ENCODE data around the gene NPHP4. TPM values are rescaled to one million over a fixed set of nuclear protein-coding genes. Genes with fewer than 3 reads are reported as not detected.

The NPHP4 gene
- total RNA-seq, 1 donor = 6.5 TPM

DNA sequence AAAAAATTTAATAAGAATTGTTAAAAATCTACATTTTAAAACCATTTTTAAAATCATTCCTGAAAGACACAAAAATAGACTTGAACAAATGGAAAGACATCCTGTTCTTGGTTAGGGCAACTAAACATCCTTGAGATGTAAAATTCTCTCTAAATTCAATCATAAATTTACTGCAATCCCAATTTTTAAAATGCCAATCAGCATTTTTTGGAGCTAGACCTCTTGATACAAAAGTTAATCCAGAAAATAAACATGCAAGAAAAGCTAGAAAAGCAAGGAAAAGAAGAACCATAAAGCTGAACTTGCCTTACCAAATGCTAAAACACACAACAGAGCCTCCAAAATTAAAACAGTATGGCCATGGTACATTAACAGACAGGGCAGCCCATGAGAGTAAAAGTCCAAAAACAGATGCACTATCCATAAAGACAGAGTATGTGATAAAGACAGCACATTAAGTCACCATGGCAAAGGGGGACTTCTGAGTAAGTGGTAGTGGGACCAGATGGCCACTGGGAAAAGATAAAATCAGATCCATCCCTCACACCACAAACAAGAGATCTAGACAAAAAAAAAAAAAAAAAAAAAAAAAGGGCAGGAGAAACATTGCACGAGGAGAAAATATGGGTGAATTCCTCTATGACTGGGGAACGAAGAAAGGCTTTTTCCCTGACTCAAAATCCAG, 51.4 kb downstream of the NPHP4 start:
- DNase-seq (ENCODE audit: low read depth) = no peak
- no peak overlapping the region for H3K4me3 ChIP-seq (ENCODE audit: low read depth, low read length)
- TF ChIP-seq, protein P1, sequence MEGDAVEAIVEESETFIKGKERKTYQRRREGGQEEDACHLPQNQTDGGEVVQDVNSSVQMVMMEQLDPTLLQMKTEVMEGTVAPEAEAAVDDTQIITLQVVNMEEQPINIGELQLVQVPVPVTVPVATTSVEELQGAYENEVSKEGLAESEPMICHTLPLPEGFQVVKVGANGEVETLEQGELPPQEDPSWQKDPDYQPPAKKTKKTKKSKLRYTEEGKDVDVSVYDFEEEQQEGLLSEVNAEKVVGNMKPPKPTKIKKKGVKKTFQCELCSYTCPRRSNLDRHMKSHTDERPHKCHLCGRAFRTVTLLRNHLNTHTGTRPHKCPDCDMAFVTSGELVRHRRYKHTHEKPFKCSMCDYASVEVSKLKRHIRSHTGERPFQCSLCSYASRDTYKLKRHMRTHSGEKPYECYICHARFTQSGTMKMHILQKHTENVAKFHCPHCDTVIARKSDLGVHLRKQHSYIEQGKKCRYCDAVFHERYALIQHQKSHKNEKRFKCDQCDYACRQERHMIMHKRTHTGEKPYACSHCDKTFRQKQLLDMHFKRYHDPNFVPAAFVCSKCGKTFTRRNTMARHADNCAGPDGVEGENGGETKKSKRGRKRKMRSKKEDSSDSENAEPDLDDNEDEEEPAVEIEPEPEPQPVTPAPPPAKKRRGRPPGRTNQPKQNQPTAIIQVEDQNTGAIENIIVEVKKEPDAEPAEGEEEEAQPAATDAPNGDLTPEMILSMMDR (IDR thresholded peaks at IDR 0.05; ENCODE audit: insufficient read depth, low read depth, low read length) = no peak

DNA sequence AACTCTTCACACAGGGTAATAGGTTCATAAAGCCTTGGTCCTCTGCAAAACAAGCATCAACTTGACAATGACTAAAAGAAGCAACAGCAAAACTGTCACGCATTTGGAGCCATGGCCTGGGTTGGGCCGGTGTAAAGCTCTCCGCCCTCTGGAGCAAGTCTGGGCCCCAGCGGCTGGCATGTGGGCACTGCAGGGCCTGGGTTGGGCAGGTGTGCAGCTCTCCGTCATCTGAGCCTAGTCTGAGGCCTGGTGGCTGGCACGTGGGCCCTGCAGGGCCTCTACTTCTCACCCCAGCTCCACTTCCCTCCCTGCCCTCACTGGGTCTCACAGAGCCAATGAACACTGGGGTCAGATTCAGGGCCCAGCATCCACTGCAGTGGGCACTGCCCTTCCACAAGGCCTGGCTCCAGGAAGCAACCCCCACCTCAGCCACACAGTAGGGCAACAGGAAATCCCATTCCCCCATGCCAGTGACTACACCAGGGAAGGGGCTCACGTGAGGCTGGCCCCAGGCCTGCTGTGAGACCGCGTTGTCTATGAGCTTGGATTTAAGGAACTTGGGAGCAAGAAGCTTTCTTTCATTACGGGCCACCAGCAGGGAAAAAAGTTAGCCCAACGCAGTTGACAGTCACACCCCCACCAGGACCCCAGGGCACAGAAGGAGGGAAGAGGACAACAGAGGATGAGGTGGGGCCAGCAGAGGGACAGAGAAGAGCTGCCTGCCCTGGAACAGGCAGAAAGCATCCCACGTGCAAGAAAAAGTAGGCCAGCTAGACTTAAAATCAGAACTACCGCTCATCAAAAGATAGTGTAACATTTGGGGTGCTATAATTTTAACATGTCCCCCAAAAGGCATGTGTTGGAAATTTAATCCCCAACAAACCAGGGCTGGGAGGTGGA, 52.7 kb downstream of the NPHP4 start:
- no peak overlapping the region for H3K4me3 ChIP-seq (ENCODE audit: low read depth, low read length)
- DNase-seq (ENCODE audit: low read depth) = no peak
- TF ChIP-seq, protein P1 (IDR thresholded peaks at IDR 0.05; ENCODE audit: insufficient read depth, low read depth, low read length) = no peak

GRCh38 chr1:5938101-5938646, 54.1 kb downstream of the NPHP4 start:
- TF ChIP-seq, protein P1 (IDR thresholded peaks at IDR 0.05; ENCODE audit: insufficient read depth, low read depth, low read length) = no peak
- no peak overlapping the region for H3K4me3 ChIP-seq (ENCODE audit: low read depth, low read length)
- peak; percentile 23 for DNase-seq (ENCODE audit: low read depth)

DNA sequence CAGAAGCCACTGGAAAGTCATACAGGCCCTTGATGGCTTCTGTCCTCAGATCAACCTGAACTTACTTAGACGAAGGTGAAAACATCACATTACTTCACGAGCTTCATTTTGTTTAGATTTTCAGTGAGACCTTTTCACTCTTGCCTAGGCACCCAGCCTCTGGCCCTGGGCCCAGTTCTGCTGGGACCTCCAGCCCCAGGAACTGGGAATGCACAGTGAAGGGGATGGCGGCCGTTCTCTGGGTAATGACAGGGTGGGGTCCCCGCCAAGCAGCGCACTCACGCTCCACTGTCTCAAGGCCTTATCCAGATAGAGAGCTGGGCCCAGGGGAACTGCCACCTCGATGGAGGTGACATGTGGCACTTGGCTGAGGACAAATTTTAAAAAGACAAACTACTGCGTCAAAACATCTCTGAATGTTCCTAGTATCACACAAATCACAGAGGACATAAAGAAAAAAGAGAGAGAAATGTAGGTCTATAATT, 54.8 kb downstream of the NPHP4 start:
- no peak overlapping the region for H3K4me3 ChIP-seq (ENCODE audit: low read depth, low read length)
- DNase-seq (ENCODE audit: low read depth) = no peak
- TF ChIP-seq, protein P1 (IDR thresholded peaks at IDR 0.05; ENCODE audit: insufficient read depth, low read depth, low read length) = no peak

DNA sequence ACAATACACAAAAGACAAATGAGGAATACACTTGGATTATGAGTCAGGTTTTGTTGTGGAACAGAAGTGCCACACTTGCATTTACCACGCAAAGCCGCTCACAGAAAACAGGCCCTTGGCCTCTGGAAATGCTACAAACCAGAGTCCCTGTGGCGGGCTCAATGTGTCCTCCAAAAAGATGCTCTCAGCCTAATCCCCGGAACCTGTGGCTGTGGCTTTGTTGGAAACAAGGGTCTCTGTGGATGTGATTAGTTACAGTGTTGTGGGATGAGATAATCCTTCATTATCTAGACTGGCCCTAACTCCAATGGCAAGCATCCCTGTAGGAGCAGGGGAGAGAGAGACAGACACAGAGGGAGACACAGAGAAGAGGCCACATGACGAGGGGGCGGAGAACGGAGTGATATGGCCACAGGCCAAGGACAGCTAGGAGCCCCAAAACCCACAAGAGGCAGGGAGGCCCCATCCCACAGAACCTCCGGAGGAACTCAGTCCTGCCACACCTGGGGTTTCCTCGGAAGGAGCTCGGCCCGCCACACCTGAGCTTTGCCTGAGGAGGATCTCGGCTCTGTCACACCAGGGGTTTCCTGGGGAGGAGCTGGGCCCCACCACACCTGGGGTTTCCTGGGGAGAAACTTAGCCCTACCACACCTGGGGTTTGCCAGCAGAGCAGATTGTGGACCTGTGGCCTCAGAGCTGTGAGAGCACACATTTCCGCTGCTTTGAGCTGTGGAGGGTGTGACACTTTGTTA, 55.4 kb downstream of the NPHP4 start:
- DNase-seq (ENCODE audit: low read depth) = no peak
- H3K4me3 ChIP-seq (ENCODE audit: low read depth, low read length) = no peak overlapping the region
- TF ChIP-seq, protein P1 (IDR thresholded peaks at IDR 0.05; ENCODE audit: insufficient read depth, low read depth, low read length) = no peak

DNA sequence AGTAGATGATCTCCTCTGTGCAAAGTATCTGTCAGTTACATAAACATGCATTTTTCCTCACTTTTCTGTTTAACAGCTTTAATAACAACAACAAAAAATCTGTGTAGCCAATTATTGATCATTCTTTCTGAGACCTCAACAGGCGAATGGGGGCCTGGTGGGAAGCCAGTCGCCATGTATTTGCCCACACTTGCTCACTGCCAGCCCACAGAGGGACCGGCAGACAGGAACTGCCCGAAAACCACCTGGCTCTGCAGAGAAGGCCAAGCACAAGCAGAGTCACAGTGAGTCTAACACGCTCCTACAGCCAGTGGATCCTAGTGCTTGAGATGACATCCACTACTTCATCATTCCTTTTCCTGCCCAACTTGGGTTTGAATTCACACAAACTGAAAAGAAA, 56.1 kb downstream of the NPHP4 start:
- H3K4me3 ChIP-seq (ENCODE audit: low read depth, low read length) = no peak overlapping the region
- TF ChIP-seq, protein P1 (IDR thresholded peaks at IDR 0.05; ENCODE audit: insufficient read depth, low read depth, low read length) = no peak
- DNase-seq (ENCODE audit: low read depth) = no peak

Measured in fibroblast of villous mesenchyme (primary cell).